ENCODE results near the gene UTP14C. TPM values are rescaled to one million over a fixed set of nuclear protein-coding genes. Genes with fewer than 3 reads are reported as not detected.
"Not testable (repeated sequence)": the region's sequence is repeated elsewhere in the genome, so short reads cannot be mapped to it uniquely, and the experiment has no call there.

The UTP14C gene, protein sequence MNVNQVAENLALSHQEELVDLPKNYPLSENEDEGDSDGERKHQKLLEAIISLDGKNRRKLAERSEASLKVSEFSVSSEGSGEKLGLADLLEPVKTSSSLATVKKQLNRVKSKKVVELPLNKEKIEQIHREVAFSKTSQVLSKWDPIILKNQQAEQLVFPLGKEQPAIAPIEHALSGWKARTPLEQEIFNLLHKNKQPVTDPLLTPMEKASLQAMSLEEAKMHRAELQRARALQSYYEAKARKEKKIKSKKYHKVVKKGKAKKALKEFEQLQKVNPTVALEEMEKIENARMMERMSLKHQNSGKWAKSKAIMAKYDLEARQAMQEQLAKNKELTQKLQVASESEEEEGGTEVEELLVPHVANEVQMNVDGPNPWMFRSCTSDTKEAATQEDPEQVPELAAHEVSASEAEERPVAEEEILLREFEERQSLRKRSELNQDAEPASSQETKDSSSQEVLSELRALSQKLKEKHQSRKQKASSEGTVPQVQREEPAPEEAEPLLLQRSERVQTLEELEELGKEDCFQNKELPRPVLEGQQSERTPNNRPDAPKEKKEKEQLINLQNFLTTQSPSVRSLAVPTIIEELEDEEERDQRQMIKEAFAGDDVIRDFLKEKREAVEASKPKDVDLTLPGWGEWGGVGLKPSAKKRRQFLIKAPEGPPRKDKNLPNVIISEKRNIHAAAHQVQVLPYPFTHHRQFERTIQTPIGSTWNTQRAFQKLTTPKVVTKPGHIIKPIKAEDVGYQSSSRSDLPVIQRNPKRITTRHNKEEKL
- 10.2 TPM for total RNA-seq
- 5.7 TPM for polyA plus RNA-seq
- long read RNA-seq, donor 1: 0 reads
- long read RNA-seq, donor 2: 0 reads
- long read RNA-seq, donor 3, full-length matches to known transcripts: 6 of 6 reads
- long read RNA-seq, donor 3, partial matches to known transcripts: 0 of 6 reads
- long read RNA-seq, donor 3, other reads (novel, unspliced or antisense): 0 of 6 reads
- long read RNA-seq, donor 4, full-length matches to known transcripts: 1 of 1 reads
- long read RNA-seq, donor 4, partial matches to known transcripts: 0 of 1 reads
- long read RNA-seq, donor 4, other reads (novel, unspliced or antisense): 0 of 1 reads
- long read RNA-seq, donor 5, full-length matches to known transcripts: 4 of 4 reads
- long read RNA-seq, donor 5, partial matches to known transcripts: 0 of 4 reads
- long read RNA-seq, donor 5, other reads (novel, unspliced or antisense): 0 of 4 reads
- long read RNA-seq, donor 6, full-length matches to known transcripts: 2 of 2 reads
- long read RNA-seq, donor 6, partial matches to known transcripts: 0 of 2 reads
- long read RNA-seq, donor 6, other reads (novel, unspliced or antisense): 0 of 2 reads
- long read RNA-seq, donor 7, full-length matches to known transcripts: 1 of 1 reads
- long read RNA-seq, donor 7, partial matches to known transcripts: 0 of 1 reads
- long read RNA-seq, donor 7, other reads (novel, unspliced or antisense): 0 of 1 reads
- long read RNA-seq, donor 8, full-length matches to known transcripts: 2 of 2 reads
- long read RNA-seq, donor 8, partial matches to known transcripts: 0 of 2 reads
- long read RNA-seq, donor 8, other reads (novel, unspliced or antisense): 0 of 2 reads
- long read RNA-seq, donor 9, full-length matches to known transcripts: 2 of 2 reads
- long read RNA-seq, donor 9, partial matches to known transcripts: 0 of 2 reads
- long read RNA-seq, donor 9, other reads (novel, unspliced or antisense): 0 of 2 reads
- long read RNA-seq, donor 10: 0 reads

DNA sequence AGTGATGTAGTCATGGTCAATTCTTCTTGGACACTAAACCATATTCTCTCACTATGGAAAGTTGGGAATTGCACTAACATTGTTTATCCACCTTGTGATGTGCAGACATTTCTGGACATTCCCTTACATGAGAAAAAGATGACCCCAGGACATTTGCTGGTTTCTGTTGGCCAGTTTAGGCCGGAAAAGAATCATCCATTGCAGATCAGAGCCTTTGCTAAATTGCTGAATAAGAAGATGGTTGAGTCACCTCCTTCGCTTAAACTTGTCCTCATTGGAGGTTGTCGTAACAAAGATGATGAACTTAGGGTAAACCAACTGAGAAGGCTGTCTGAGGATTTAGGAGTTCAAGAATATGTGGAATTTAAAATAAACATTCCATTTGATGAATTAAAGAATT is at the start of gene UTP14C:
TSS of gene UTP14C (plus strand) at position 211 of the 400 bp plus-strand sequence. CDS start 4,114 bp downstream, outside the sequence.
- no peaks in the 10 kb centered on the region for H3K9me3 ChIP-seq (ENCODE audit: control insufficient read depth in 2 of 2, insufficient read depth in 1 of 2, low read length in 1 of 2)
- WGBS: 99% methylated on average over 3 of the region's 3 CpGs
- H3K4me3 ChIP-seq (ENCODE audit: low read length in 2 of 2): no peak within 1 kb of the TSS
- H3K27me3 ChIP-seq (ENCODE audit: control insufficient read depth in 2 of 2, insufficient read depth in 1 of 2, low read length in 1 of 2): no peaks in the 10 kb centered on the region
- no peaks in the 10 kb centered on the region for H3K4me1 ChIP-seq (ENCODE audit: control insufficient read depth in 2 of 2, insufficient read depth in 2 of 2, low read length in 2 of 2)
- DNase-seq (ENCODE audit: low read depth in 6 of 9, low spot score in 9 of 9): no peak
- H3K27ac ChIP-seq (ENCODE audit: low read depth in 1 of 2, low read length in 1 of 2): no peak within 1 kb of the TSS
- H3K36me3 ChIP-seq (ENCODE audit: control insufficient read depth in 2 of 2, insufficient read depth in 2 of 2, low read length in 1 of 2): peaks cover 29 to 63% of the 10 kb centered on the region in 2 donors

DNA sequence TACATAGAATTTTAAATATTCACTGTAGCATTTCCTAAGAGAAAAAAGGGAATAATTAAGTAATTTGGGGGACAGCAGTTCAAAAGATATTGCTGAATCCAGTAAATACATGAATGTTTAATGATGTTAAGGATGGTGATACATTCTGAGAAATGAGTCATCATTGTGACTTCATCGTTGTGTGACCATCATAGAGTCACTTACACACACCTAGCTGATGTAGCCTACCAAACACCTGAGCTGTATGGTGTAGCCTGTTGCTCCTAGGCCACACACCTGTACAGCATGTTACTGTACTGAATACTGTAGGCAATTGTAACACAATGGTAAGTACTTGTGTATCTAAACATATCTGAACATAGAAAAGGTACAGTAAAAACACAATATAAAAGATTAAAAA is 48.1 kb upstream of the UTP14C start:
- 94% methylated on average over 1 of the region's 1 CpG for WGBS
- Histone ChIP-seq H3K27ac (ENCODE audit: low read depth in 1 of 2, low read length in 1 of 2) (no peak overlapping the region), H3K4me3 (ENCODE audit: low read length in 2 of 2) (no peak overlapping the region), H3K36me3 (ENCODE audit: control insufficient read depth in 2 of 2, insufficient read depth in 2 of 2, low read length in 1 of 2) (no peaks in the 10 kb centered on the region), H3K9me3 (ENCODE audit: control insufficient read depth in 2 of 2, insufficient read depth in 1 of 2, low read length in 1 of 2) (no peaks in the 10 kb centered on the region), H3K27me3 (ENCODE audit: control insufficient read depth in 2 of 2, insufficient read depth in 1 of 2, low read length in 1 of 2) (no peaks in the 10 kb centered on the region), H3K4me1 (ENCODE audit: control insufficient read depth in 2 of 2, insufficient read depth in 2 of 2, low read length in 2 of 2) (no peaks in the 10 kb centered on the region)
- no peak for DNase-seq (ENCODE audit: low read depth in 6 of 9, low spot score in 9 of 9)

DNA sequence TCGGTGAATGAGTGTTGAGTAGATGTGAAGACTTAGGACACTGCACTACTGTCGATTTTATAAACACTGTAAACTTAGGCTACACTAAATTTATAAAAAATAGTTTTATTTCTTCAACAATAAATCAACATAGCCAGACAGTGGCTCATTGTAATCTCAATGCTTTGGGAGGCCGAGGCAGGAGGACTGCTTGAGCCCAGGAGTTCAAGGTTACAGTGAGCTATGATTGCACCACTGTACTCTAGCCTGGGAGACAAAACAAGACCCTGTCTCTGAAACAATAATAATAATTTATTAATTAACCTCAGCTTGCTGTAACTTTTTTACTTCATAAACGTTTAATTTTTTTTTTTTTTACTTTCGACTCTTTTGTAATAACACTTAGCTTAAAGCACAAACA is 47.6 kb upstream of the UTP14C start:
- Histone ChIP-seq H3K4me3 (ENCODE audit: low read length in 2 of 2) (no peak overlapping the region), H3K4me1 (ENCODE audit: control insufficient read depth in 2 of 2, insufficient read depth in 2 of 2, low read length in 2 of 2) (no peaks in the 10 kb centered on the region), H3K27ac (ENCODE audit: low read depth in 1 of 2, low read length in 1 of 2) (no peak overlapping the region), H3K36me3 (ENCODE audit: control insufficient read depth in 2 of 2, insufficient read depth in 2 of 2, low read length in 1 of 2) (no peaks in the 10 kb centered on the region), H3K9me3 (ENCODE audit: control insufficient read depth in 2 of 2, insufficient read depth in 1 of 2, low read length in 1 of 2) (no peaks in the 10 kb centered on the region), H3K27me3 (ENCODE audit: control insufficient read depth in 2 of 2, insufficient read depth in 1 of 2, low read length in 1 of 2) (no peaks in the 10 kb centered on the region)
- DNase-seq (ENCODE audit: low read depth in 6 of 9, low spot score in 9 of 9): no peak
- 97% methylated on average over 5 of the region's 5 CpGs for WGBS

DNA sequence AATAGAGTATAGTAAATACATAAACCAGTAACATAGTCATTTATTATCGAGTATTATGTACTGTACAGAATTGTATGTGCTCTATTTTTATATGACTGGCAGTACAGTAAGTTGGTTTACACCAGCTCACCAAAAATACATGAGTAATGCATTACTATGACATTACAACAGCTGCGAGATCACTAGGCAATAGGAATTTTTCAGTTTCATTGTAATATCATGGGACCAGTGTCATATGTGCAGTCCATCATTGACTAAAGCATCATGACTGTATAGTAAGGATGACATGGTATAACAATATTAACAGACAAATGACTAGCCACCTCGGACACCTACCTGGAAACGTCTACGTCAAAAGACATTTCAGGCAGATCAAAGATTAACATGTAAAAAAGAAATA is 46.9 kb upstream of the UTP14C start:
- no peaks in the 10 kb centered on the region for H3K9me3 ChIP-seq (ENCODE audit: control insufficient read depth in 2 of 2, insufficient read depth in 1 of 2, low read length in 1 of 2)
- H3K4me3 ChIP-seq (ENCODE audit: low read length in 2 of 2): no peak overlapping the region
- H3K36me3 ChIP-seq (ENCODE audit: control insufficient read depth in 2 of 2, insufficient read depth in 2 of 2, low read length in 1 of 2): no peaks in the 10 kb centered on the region
- WGBS: 98% methylated on average over 5 of the region's 5 CpGs
- no peak overlapping the region for H3K27ac ChIP-seq (ENCODE audit: low read depth in 1 of 2, low read length in 1 of 2)
- H3K4me1 ChIP-seq (ENCODE audit: control insufficient read depth in 2 of 2, insufficient read depth in 2 of 2, low read length in 2 of 2): no peaks in the 10 kb centered on the region
- no peak for DNase-seq (ENCODE audit: low read depth in 6 of 9, low spot score in 9 of 9)
- no peaks in the 10 kb centered on the region for H3K27me3 ChIP-seq (ENCODE audit: control insufficient read depth in 2 of 2, insufficient read depth in 1 of 2, low read length in 1 of 2)

DNA sequence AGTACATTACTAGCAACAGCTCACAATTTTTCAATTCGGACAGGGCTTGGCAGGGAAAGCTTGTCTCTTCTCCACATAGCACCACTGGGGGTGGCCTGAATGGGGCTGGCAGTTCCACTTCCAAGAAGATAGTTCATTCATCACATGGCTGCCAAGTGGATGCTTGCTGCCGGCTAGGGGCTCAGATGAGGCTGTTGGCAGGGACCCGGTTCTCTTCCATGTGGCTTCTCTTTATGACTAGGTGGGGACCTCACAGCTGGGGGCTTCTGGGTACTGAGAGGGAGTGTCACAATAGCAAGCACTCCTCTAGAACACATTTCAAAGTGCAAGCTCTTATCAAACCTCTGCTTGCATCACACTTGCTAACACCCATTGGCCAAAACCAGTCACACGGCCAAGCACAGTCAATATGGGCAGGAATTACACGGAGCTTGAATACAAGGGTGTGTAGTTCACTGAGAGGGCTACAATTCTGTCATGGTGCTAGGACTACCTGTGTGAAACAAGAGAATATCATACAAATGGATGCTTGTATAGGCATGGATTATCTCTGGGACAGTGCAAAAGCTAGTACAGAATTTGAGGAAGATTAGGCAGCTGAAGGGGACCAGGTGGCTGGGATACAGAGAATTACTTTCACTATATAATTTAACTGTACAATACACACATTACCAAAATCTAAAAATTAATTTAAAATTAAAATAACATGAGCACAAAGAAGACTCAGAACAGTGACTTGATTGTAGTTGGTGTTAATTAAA is 45.5 kb upstream of the UTP14C start:
- Histone ChIP-seq H3K27ac (ENCODE audit: low read depth in 1 of 2, low read length in 1 of 2) (no peak overlapping the region), H3K4me3 (ENCODE audit: low read length in 2 of 2) (no peak overlapping the region), H3K36me3 (ENCODE audit: control insufficient read depth in 2 of 2, insufficient read depth in 2 of 2, low read length in 1 of 2) (no peaks in the 10 kb centered on the region), H3K27me3 (ENCODE audit: control insufficient read depth in 2 of 2, insufficient read depth in 1 of 2, low read length in 1 of 2) (no peaks in the 10 kb centered on the region), H3K4me1 (ENCODE audit: control insufficient read depth in 2 of 2, insufficient read depth in 2 of 2, low read length in 2 of 2) (no peaks in the 10 kb centered on the region), H3K9me3 (ENCODE audit: control insufficient read depth in 2 of 2, insufficient read depth in 1 of 2, low read length in 1 of 2) (peaks cover 0 to 5% of the 10 kb centered on the region in 2 donors)
- 95% methylated on average over 5 of the region's 5 CpGs for WGBS
- DNase-seq (ENCODE audit: low read depth in 6 of 9, low spot score in 9 of 9): no peak

DNA sequence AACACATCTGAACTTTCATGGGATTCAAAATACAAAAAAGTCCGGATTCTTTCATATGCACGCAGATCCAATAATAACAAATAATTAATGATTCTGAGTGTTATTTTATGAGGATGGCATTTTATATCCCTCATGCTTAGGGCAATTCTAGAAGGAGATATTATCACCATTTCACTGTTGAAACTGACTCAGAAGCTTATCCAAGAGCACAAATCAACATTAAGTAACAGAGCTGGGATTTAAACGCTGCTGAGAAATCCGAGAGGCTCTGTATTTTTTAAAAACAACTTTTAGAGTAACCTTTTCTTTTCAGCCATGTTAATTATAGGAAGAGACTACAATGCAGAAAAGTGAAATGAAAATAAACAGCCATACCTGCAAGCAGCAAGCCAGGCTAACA is 43.6 kb upstream of the UTP14C start:
- no peak for DNase-seq (ENCODE audit: low read depth in 6 of 9, low spot score in 9 of 9)
- Histone ChIP-seq H3K36me3 (ENCODE audit: control insufficient read depth in 2 of 2, insufficient read depth in 2 of 2, low read length in 1 of 2) (no peaks in the 10 kb centered on the region), H3K9me3 (ENCODE audit: control insufficient read depth in 2 of 2, insufficient read depth in 1 of 2, low read length in 1 of 2) (peaks cover 0 to 5% of the 10 kb centered on the region in 2 donors), H3K27ac (ENCODE audit: low read depth in 1 of 2, low read length in 1 of 2) (no peak overlapping the region), H3K4me3 (ENCODE audit: low read length in 2 of 2) (no peak overlapping the region), H3K27me3 (ENCODE audit: control insufficient read depth in 2 of 2, insufficient read depth in 1 of 2, low read length in 1 of 2) (no peaks in the 10 kb centered on the region), H3K4me1 (ENCODE audit: control insufficient read depth in 2 of 2, insufficient read depth in 2 of 2, low read length in 2 of 2) (no peaks in the 10 kb centered on the region)
- 81% methylated on average over 4 of the region's 4 CpGs for WGBS

DNA sequence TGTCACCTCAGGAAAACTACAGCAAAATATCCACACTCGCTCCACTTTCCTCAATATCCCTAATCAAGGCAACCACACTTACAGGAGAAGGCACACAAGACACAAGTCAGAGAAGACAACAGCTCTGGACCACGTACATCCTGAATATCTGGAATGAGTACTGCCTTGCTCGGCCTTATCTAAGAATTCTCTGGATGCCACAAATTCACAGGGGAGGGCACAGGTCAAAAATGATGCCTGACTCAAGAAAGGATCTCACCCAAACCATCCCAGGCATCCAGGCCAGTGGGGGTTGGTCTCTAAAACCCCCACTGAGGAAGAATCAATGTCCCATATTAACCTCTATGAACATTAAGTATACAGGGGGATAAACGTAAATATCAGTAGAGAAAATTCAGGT is 43.1 kb upstream of the UTP14C start:
- Histone ChIP-seq H3K27ac (ENCODE audit: low read depth in 1 of 2, low read length in 1 of 2) (no peak overlapping the region), H3K36me3 (ENCODE audit: control insufficient read depth in 2 of 2, insufficient read depth in 2 of 2, low read length in 1 of 2) (no peaks in the 10 kb centered on the region), H3K4me1 (ENCODE audit: control insufficient read depth in 2 of 2, insufficient read depth in 2 of 2, low read length in 2 of 2) (no peaks in the 10 kb centered on the region), H3K4me3 (ENCODE audit: low read length in 2 of 2) (no peak overlapping the region), H3K9me3 (ENCODE audit: control insufficient read depth in 2 of 2, insufficient read depth in 1 of 2, low read length in 1 of 2) (peaks cover 0 to 5% of the 10 kb centered on the region in 2 donors), H3K27me3 (ENCODE audit: control insufficient read depth in 2 of 2, insufficient read depth in 1 of 2, low read length in 1 of 2) (no peaks in the 10 kb centered on the region)
- no peak for DNase-seq (ENCODE audit: low read depth in 6 of 9, low spot score in 9 of 9)
- WGBS: 95% methylated on average over 4 of the region's 4 CpGs

DNA sequence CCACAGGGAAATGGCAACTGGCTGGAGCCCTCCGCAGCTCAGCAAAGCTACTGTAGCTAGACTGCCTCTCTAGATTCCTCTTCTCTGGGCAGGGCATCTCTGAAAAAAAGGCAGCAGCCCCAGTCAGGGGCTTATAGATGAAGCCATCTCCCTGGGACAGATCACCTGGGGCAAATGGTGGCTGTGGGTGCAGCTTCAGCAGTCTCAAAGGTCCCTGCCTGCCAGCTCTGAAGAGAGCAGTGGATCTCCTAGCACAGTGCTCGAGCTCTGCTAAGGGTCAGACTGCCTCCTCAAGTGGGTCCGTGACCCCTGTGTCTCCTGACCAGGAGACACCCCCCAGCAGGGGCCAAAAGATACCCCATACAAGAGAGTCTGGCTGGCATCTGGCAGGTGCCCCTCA is 41.2 kb upstream of the UTP14C start:
- H3K9me3 ChIP-seq (ENCODE audit: control insufficient read depth in 2 of 2, insufficient read depth in 1 of 2, low read length in 1 of 2); H3K4me3 ChIP-seq (ENCODE audit: low read length in 2 of 2); DNase-seq (ENCODE audit: low read depth in 6 of 9, low spot score in 9 of 9); H3K4me1 ChIP-seq (ENCODE audit: control insufficient read depth in 2 of 2, insufficient read depth in 2 of 2, low read length in 2 of 2); H3K36me3 ChIP-seq (ENCODE audit: control insufficient read depth in 2 of 2, insufficient read depth in 2 of 2, low read length in 1 of 2); H3K27me3 ChIP-seq (ENCODE audit: control insufficient read depth in 2 of 2, insufficient read depth in 1 of 2, low read length in 1 of 2); H3K27ac ChIP-seq (ENCODE audit: low read depth in 1 of 2, low read length in 1 of 2): not testable (repeated sequence)
- WGBS: 93% methylated on average over 3 of the region's 3 CpGs

Measured in thymus (tissue), 14 donors.